Omental fat pad (tissue), 4 donors: ENCODE data around the gene YIPF1. TPM values are rescaled to one million over a fixed set of nuclear protein-coding genes. Genes with fewer than 3 reads are reported as not detected.

Source experiments
- ATAC-seq: fragments of 150-250 bp; one replicate; pipeline ENCODE4 v1.9.1; 2016; ENCODE audit warnings: mild to moderate bottlenecking, moderate library complexity; ENCODE audit not compliant: low FRiP score
- DNase-seq: peaks from one replicate; pipeline ENCODE4 v3.0.0-alpha.2; 2019; ENCODE audit warnings: low spot score
- total RNA-seq, 4 donors: library from RNA; depleted of rRNA; stranded (reverse); fragments of >200 nt; gene quantifications; one replicate each; pipeline ENCODE4 v1.1.0, GENCODE V29; 2016
- TF ChIP-seq, protein P1 (sequence below), 3 donors: fragments of 450-650 bp; IDR thresholded peaks; one replicate each; pipeline ENCODE4 v1.5.1; 2016 to 2017; ENCODE audit warnings: antibody characterized with exemption in 3 of 3, mild to moderate bottlenecking in 3 of 3, moderate library complexity in 2 of 3

YIPF1 gene
- total RNA-seq, result 10 to 100 TPM; 14.8 to 29.4 (median 21.0) TPM

DNA sequence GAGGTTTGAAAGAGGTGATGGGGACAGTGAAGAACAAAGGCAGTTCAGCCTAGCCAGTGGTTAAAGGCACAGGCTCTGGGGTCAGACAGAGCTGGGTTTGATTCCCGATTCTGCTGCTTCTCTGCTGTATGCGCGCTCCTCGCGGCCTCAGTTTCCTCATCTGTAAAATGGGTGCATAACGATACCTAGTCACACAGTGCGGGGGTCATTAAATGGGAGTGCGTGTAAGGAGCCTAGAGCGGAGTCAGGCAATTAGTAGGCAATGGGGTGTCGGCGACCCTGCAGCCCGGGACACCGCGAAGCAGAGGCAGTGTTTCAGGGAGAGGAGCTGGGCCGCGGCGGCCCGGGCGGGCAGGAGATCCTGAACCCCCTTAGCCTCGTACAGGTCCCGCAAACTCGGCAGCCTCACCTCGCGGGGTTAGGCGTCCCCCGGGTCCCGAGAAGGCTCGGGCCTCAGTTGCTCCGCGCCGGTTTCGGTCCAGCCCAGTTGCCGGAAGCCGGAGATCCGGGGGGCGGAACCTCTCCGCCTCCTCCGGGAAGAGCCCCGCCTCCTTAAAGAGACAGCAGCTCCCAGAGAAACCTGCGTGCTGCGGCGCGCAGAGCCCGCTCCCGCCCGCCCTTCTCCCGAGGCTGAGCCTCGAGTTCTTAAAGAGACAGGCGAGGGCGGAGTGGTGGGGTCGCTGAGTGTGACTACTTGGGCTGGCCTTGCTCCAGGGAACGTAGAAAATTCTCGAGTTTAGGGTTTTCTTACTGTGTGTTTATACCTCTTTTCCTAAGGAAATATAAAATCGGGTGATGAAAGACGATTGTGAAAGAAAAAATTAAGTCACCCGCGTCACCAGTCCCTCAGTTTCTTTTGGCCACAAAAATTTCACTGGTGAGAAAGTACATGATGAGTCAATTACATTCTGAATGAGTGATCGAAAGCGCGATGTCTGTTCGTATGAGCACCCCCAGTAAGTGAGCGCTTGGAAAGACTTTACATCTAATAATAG lies at the start of gene YIPF1:
TSS of gene YIPF1 (minus strand) at position 494 of the 995 bp plus-strand sequence. CDS start 860 bp downstream, outside the sequence.
- ATAC-seq (peak; percentile 99), DNase-seq (peak; percentile 59)
- TF ChIP-seq, protein P1, sequence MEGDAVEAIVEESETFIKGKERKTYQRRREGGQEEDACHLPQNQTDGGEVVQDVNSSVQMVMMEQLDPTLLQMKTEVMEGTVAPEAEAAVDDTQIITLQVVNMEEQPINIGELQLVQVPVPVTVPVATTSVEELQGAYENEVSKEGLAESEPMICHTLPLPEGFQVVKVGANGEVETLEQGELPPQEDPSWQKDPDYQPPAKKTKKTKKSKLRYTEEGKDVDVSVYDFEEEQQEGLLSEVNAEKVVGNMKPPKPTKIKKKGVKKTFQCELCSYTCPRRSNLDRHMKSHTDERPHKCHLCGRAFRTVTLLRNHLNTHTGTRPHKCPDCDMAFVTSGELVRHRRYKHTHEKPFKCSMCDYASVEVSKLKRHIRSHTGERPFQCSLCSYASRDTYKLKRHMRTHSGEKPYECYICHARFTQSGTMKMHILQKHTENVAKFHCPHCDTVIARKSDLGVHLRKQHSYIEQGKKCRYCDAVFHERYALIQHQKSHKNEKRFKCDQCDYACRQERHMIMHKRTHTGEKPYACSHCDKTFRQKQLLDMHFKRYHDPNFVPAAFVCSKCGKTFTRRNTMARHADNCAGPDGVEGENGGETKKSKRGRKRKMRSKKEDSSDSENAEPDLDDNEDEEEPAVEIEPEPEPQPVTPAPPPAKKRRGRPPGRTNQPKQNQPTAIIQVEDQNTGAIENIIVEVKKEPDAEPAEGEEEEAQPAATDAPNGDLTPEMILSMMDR (IDR thresholded peaks at IDR 0.05), result no peak

DNA sequence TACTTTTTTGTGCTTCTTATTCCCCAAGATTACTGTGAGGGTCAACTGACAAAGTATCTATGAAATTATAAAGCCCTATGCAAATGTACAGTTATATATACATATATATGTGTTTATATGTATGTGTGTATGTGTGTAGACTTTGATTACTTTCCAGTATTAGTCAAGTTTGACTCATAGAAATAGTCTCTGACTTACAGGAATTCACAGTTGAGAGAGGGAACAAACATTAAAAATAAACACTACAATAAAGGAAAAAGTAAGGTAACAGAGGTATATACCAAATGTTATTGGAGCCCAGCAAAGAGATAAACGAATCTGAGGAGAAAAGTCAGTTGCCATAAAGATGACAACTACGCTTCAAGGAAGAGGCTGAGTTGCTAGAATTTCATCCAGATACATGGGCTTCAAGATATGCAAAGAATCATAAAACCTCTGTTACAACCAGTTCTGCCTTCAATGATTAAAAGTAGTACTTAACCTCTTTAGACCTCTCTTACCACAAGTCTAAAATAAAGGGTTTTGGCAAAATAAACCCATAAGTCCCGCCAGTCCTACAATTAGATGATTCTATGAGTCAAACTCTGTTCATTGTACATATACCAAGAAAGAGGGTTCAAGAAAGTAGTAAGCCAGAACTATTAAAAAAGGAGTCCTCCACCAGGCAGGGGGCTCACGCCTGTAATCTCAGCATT lies 48.7 kb upstream of the YIPF1 start:
- ATAC-seq (no peak), DNase-seq (no peak)
- TF ChIP-seq, protein P1 (IDR thresholded peaks at IDR 0.05), result no peak

DNA sequence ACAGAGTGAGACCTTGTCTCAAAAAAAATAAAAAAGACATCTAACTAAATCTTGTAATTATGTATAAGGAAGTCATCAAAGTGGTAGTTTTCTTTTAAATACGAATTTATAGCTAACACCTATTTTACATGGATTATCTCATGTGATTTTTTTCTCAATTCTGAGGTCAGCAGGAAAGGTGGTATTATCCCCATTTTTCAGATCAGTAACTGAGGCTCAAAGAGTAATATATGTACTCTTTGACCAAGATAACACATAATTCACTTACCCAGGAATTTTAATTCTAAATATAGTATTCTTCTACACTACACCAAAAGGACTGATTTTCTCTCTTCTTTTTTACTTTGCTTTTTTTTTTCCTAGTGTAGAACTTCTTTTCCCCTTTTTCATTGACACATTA lies 46.8 kb upstream of the YIPF1 start:
- DNase-seq (no peak), ATAC-seq (no peak)
- TF ChIP-seq, protein P1 (IDR thresholded peaks at IDR 0.05), result no peak

DNA sequence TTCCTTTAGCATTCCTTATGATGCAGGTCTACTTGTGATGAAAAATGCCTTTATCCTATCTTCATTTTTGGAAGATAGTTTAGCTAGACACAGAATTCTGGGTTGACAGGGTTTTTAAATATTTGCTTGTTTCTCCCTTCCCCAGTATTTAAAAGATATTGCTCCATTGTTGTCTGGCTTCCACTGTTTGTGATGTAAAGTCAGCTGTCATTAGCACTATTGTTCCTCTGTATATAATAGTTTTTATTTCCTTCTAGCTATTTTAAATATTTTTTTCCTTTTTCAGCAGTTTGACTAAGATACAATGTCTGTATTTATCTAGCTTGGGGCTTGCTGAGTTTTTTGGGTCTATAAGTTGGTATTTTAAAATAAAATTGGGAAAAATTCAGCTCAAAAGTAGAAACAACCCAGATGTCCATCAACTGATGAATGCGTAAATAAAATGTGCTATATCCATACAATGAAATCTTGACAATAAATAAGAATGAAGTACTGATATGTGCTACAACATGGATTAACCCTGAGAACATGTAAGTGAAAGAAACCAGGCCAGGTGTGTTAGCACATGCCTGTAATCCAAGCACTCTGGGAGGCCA lies 44.7 kb upstream of the YIPF1 start:
- TF ChIP-seq, protein P1 (IDR thresholded peaks at IDR 0.05), result no peak
- DNase-seq, result no peak
- ATAC-seq, result no peak

DNA sequence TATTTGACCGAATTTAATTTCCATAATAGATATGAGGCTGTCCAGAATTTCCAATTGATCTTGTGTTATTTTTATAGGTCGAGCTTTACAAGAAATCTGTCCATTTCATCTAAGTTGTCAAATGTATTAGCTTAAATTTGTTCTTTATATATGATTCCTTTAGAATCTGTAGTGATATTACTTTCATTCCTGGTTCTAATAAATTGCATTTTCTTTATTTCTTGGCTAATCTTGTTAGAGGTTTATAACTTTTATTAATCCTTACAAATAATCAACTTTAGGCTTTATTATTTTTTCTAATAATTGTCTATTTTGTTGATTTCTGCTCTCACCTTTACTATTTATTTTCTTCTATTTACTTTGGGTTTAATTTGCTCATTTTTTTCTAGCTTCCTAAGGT lies 41.9 kb upstream of the YIPF1 start:
- no peak for DNase-seq
- ATAC-seq, result no peak
- TF ChIP-seq, protein P1 (IDR thresholded peaks at IDR 0.05), result no peak

DNA sequence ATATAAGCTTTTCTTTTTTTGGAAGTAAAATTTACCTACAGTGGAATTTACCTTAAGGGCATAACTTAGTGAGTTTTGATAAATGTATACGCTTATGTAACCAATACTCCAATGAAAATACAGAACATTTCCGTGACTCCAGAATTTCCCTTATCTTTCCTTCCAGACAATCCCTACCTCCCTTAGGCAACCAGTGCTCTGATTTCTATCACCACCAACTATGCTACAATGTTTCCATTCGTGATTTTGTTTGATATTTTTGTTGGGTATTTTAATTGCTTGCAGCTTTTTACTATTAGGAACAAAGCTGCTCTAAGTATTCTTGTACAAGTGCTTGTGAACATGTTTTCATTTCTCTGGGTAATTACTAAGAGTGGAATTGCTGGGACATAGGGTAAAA lies 41.3 kb upstream of the YIPF1 start:
- TF ChIP-seq, protein P1 (IDR thresholded peaks at IDR 0.05), result no peak
- DNase-seq, result no peak

More for the DNA sequence above, 41.3 kb upstream of the YIPF1 start:
- ATAC-seq, result no peak
